Cardiac septum (tissue), 1 donor: ENCODE results near the gene CDC20. TPM values are rescaled to one million over a fixed set of nuclear protein-coding genes. Genes with fewer than 3 reads are reported as not detected.
"Not testable (repeated sequence)": the region's sequence is repeated elsewhere in the genome, so short reads cannot be mapped to it uniquely, and the experiment has no call there.

Experiments used
- DNase-seq: peaks from one replicate; pipeline ENCODE4 v3.0.0-alpha.2; 2020; ENCODE audit warnings: low spot score
- intact Hi-C: fragments of 100-400 bp; cut with DNase I; formaldehyde crosslinking; loops from one replicate; pipeline ENCODE4 v1.14.0; 2022
- total RNA-seq: library from RNA; stranded (reverse); fragmentation: NEBNext Ultra II Directional; extraction: Animal tissue kit (Norgen Biotek cat#: 25700); gene quantifications from one replicate; pipeline ENCODE4 v1.2.1, GENCODE V29; 2021
- donor health status: DM: no; HTN: no; CAD: no.

CDC20 gene
- total RNA-seq, 1 donor from 2014 or later = 0.78 TPM

DNA sequence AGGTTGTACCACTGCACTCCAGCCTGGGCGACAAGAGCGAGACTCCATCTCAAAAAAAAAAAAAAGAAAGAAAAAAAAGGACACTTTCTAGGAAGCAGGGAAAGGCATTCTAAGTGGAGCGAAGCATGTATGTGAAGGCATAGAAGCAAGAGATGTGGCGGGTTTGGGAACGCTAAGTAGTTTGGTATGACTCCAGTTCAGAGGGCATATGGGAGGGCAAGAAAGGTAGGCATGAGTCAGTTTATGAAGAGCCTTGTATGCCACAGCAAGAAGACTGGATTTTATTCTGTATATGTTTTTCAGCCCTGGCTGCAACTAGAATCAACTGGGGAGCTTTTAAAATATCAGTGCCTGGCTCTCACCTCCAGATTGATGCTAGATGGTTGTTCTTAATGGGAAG is 13.4 kb downstream of the CDC20 start:
- no peak for DNase-seq
- intact Hi-C loops = no loop called here

DNA sequence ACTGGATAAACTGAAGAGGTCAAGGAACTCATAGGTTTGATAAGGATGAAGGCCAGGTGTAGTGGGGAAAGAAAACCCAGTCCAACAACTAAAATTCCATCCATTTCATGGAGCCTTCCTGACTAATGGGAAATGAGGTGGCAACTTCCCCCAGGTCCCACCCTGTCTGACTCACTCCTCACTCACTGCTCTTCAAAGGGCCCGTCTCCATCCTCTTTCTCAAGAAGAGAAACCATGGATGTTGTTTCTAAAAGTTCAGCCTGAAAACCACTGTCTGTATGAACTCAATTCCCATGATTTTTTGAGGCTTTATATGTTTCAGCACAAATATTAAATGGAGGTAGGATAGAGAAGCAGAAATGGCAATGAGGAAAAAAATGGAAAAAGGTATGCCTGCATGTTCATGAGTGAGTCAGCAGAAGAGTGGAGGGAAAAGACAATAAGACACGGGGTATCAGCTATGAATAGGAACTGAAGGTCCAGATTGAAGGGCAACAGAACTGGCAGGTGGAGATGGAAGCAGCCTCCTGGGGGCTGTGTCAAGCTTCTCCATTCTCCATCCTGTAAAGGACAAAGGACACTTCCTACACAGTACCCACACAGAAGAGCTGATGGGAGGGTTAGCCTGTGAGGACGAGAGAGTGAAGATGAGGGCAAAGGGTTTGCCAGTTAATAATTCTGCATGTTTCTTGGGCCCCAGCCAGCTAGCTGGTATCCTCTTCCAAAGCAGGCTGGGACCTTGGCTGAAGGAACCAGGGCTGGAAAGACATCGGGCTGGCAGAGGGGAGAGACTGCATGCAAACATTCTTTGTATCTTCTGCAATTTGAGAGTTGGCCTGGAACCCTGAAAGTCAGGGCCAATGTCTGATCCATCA is 14.5 kb downstream of the CDC20 start:
- no peak for DNase-seq
- intact Hi-C loops = no loop called here

DNA sequence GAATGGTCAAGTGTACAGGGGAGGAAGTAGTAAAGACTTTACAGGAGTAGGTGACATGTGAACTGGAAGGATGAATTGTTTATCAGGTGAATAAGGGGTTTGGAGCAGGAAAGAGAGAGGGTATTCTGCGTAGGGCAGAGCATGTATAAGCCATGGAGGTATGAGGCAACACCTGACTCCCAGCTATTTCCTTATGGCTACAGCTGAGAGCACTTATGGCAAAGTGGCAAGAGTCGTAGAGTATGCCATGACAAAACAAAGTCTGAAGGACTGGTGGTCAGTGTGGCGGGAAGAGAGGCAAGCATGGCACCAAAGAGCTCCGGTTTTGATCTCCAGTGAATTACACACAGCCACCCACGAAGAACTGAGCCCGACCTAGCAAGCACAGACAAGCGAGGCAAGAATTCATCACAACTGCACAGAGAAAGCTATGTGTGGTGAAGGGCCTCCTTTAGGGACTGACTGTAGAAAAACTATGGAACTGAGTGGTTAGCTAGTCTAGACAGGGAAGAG is 18.0 kb downstream of the CDC20 start:
- no peak for DNase-seq
- intact Hi-C loops = no loop called here

GRCh38 chr1:43377831-43378230 is 19.1 kb downstream of the CDC20 start:
- DNase-seq = no peak
- intact Hi-C loops = no loop called here

DNA sequence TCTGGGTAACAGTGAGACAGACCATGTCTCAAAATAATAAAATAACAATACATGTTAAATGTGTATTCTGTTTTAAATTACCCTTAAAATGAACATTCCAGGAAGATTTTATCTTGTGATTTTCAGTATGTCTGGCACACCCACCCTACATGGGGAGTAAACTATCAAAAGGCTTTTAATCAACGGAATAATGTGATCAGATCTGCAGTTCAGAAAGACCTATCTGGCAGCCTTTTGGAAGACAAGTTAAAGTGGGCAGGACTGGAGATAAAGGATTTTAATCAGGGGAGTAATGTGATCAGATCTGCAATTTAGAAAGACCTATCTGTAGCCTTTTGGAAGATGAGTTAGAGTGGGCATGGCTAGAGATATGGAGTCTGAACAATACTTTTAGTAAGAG is 20.7 kb downstream of the CDC20 start:
- intact Hi-C loops = no loop called here
- DNase-seq = no peak

GRCh38 chr1:43381612-43382011 is 22.8 kb downstream of the CDC20 start:
- intact Hi-C loops = loop anchor here (5.0 kb wide), 1 partner anchor 154 kb away; no protein-coding TSS in a partner anchor
- no peak for DNase-seq

- no peak for DNase-seq
- intact Hi-C loops = loop anchor here (5.0 kb wide), 1 partner anchor 155 kb away; no protein-coding TSS in a partner anchor
These were observed 23.4 kb downstream of the CDC20 start for GRCh38 chr1:43382027-43382779.

DNA sequence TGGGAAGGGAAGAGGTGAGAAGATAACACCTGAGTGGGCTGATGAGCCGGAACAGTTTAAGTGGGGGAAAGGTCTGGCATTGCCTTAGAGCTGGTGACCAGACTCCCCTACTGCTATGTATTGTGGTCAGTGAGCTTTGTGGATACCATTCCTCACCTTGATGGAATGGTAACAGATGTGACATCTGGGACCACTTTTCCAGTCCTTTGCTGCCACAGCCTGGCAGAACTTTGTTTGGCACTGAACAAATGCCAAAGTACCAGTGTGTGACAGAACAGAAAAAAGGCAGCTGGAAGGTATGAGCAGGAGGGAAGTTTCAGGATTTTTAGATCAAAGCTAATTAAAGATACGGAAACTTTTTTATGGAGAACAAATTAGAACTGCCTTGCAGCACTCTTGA is 24.7 kb downstream of the CDC20 start:
- no peak for DNase-seq
- intact Hi-C loops = loop anchor here (5.0 kb wide), 1 partner anchor 156 kb away; no protein-coding TSS in a partner anchor

DNA sequence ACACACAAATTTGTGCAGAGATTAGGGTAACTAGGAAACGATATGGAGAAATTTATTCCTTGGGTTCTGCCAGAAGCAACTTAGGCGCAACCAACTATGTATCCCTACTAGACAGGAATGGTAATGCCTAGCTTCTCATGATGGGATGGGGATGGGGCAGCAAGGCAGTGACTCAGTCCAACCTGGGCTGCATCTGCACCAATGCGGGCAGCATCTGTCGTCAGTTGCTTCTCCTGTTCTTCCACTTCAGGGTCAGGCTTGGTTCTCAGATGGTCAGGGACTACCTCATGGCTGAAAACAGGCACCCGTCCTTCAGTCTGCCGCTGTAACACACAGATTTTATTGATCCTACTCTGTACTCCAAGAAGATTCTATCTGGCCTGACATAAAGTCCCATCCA is 27.9 kb downstream of the CDC20 start:
- no peak for DNase-seq
- intact Hi-C loops = no loop called here

GRCh38 chr1:43387976-43388599 is 29.3 kb downstream of the CDC20 start:
- intact Hi-C loops = no loop called here
- no peak for DNase-seq

GRCh38 chr1:43388613-43389012 is 29.8 kb downstream of the CDC20 start:
- intact Hi-C loops = loop anchor here (1.0 kb wide), 1 partner anchor 20 kb away; the partner anchor contains the start of gene ELOVL1
- DNase-seq = no peak

- peak; percentile 97 for DNase-seq
- intact Hi-C loops = loop anchor here (1.0 kb wide), 1 partner anchor 21 kb away; the partner anchor contains the start of gene ELOVL1
These were observed 30.8 kb downstream of the CDC20 start, which contains the start of the genes MED8 and SZT2 for GRCh38 chr1:43389326-43390313. MED8 (minus strand) TSS chr1:43389800; CDS start chr1:43389764, 36 bp downstream. SZT2 (plus strand) TSS chr1:43389899; CDS start chr1:43389969, 70 bp downstream.

DNA sequence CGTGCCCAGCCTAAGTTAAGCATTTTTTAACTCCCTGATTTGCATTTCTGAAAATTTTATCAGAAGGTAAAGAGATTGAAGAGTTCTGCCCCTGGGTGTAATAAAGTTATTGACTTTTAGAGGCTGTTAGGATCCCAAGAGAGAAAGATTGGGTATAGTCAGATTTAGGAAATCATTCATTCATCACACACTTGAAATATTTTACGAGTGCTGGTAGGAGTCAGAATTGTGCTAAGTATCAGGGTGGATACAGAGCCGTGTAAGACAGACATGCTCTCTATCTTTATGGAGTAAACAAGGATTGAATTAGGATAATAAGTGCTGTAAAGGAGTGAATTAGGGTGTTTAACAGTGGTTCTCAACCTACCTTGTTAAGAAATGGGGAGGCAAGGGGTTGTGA is 33.9 kb downstream of the CDC20 start:
- DNase-seq = no peak

GRCh38 chr1:43395523-43395922 is 36.7 kb downstream of the CDC20 start:
- intact Hi-C loops = no loop called here
- DNase-seq = no peak

More for the DNA sequence above, 33.9 kb downstream of the CDC20 start:
- intact Hi-C loops = no loop called here

GRCh38 chr1:43396059-43396458 is 37.3 kb downstream of the CDC20 start:
- DNase-seq = no peak
- intact Hi-C loops = no loop called here

DNA sequence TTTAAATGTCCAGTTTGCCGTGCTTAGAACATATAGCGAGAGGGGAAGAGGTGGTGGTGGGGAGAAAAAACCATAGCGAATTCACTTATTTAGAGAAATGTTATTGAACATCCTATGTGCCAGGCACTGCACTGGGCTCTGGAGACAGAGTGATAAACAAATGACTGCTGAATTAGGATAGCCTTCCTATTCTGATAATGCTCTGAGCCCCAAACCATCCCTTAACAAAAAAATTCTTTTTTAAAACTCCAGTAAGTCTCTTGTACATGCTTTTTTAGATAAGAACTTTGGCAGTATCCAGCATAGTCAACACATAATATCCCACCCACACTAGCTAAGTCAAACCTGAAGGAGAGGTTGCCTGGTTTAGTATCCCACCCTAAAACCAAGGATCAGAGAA is 39.4 kb downstream of the CDC20 start:
- intact Hi-C loops = no loop called here

DNA sequence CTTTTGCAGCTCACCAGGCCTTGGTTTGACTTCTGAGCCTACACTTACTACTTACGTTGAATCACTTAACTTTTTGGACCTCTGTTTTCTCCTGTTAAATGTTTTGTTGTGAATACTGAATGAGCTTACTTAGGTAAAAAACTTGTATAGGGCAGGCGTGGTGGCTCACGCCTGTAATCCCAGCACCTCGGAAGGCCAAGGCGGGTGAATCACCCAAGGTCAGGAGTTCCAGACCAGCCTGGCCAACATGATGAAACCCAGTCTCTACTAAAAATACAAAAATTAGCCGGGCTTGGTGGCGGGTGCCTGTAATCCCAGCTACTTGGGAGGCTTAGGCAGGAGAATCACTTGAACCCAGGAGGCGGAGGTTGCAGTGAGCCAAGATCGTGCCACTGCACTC is 41.7 kb downstream of the CDC20 start:
- DNase-seq, intact Hi-C loops: not testable (repeated sequence)

More for the DNA sequence above, 39.4 kb downstream of the CDC20 start:
- DNase-seq = no peak

GRCh38 chr1:43402089-43402865 is 43.5 kb downstream of the CDC20 start:
- intact Hi-C loops = no loop called here
- no peak for DNase-seq
